Mesothelial cell of epicardium (in vitro differentiated cells): ENCODE results near the gene BDH1. TPM values are rescaled to one million over a fixed set of nuclear protein-coding genes. Genes with fewer than 3 reads are reported as not detected.

Source experiments
- DNase-seq, 2 experiments: peaks; one replicate each; pipeline ENCODE4 v3.0.0; 2021; ENCODE audit warnings: low spot score in 2 of 2; ENCODE audit not compliant: unreplicated experiment in 2 of 2
- H3K27ac Mint-ChIP-seq: 2 replicates; pipeline ENCODE4 v1.8.0; 2021; ENCODE audit warnings: mixed read lengths
- H3K27me3 Mint-ChIP-seq: 2 replicates; pipeline ENCODE4 v1.8.0; 2021; ENCODE audit warnings: low read depth, mixed read lengths
- H3K36me3 Mint-ChIP-seq: 2 replicates; pipeline ENCODE4 v1.8.0; 2021; ENCODE audit warnings: mixed read lengths
- H3K4me1 Mint-ChIP-seq: 2 replicates; pipeline ENCODE4 v1.8.0; 2021; ENCODE audit warnings: mixed read lengths
- H3K4me3 Mint-ChIP-seq: 2 replicates; pipeline ENCODE4 v1.8.0; 2021; ENCODE audit warnings: mild to moderate bottlenecking, moderate library complexity, mixed read lengths
- H3K9me3 Mint-ChIP-seq: 2 replicates; pipeline ENCODE4 v1.8.0; 2021; ENCODE audit warnings: mixed read lengths
- CTCF ChIP-seq: fragments of 200-600 bp; sonication (generic); IDR thresholded peaks from one replicate; pipeline ENCODE4 v1.5.0; 2021; ENCODE audit warnings: antibody characterized with exemption; ENCODE audit not compliant: unreplicated experiment
- total RNA-seq: library from RNA; stranded (reverse); gene quantifications from 3 replicates; pipeline ENCODE4 v1.2.1, GENCODE V29; 2021

Gene BDH1
- total RNA-seq, 1 donor from 2014 or later: 14.0 TPM

- Mint-ChIP-seq H3K27ac (no peak overlapping the region), H3K4me1 (no peaks in the 10 kb centered on the region), H3K4me3 (no peak overlapping the region), H3K36me3 (no peaks in the 10 kb centered on the region), H3K27me3 (no peaks in the 10 kb centered on the region), H3K9me3 (no peaks in the 10 kb centered on the region)
- no peak for DNase-seq
- TF ChIP-seq CTCF: no peak
Observed at GRCh38 chr3:197528190-197528589, 27.6 kb downstream of the BDH1 start.

GRCh38 chr3:197527569-197527968 lies 28.2 kb downstream of the BDH1 start:
- H3K9me3 Mint-ChIP-seq: no peaks in the 10 kb centered on the region
- no peak for DNase-seq
- H3K27ac Mint-ChIP-seq: no peak overlapping the region
- no peak for TF ChIP-seq CTCF
- H3K4me1 Mint-ChIP-seq: no peaks in the 10 kb centered on the region
- no peaks in the 10 kb centered on the region for H3K27me3 Mint-ChIP-seq
- H3K4me3 Mint-ChIP-seq: no peak overlapping the region
- H3K36me3 Mint-ChIP-seq: no peaks in the 10 kb centered on the region

- no peaks in the 10 kb centered on the region for H3K36me3 Mint-ChIP-seq
- DNase-seq: no peak
- H3K4me3 Mint-ChIP-seq: no peak overlapping the region
- no peaks in the 10 kb centered on the region for H3K9me3 Mint-ChIP-seq
- no peak for TF ChIP-seq CTCF
- H3K27me3 Mint-ChIP-seq: no peaks in the 10 kb centered on the region
- H3K27ac Mint-ChIP-seq: no peak overlapping the region
- no peaks in the 10 kb centered on the region for H3K4me1 Mint-ChIP-seq
Observed at GRCh38 chr3:197525706-197526105, 30.1 kb downstream of the BDH1 start.

- Mint-ChIP-seq H3K27ac (no peak overlapping the region), H3K9me3 (no peaks in the 10 kb centered on the region), H3K36me3 (no peaks in the 10 kb centered on the region), H3K27me3 (no peaks in the 10 kb centered on the region), H3K4me3 (no peak overlapping the region), H3K4me1 (no peaks in the 10 kb centered on the region)
- no peak for TF ChIP-seq CTCF
- DNase-seq: no peak
Observed at GRCh38 chr3:197524128-197524527, 31.6 kb downstream of the BDH1 start.

GRCh38 chr3:197523526-197523925 lies 32.2 kb downstream of the BDH1 start:
- Mint-ChIP-seq H3K4me3 (no peak overlapping the region), H3K36me3 (no peaks in the 10 kb centered on the region), H3K27ac (no peak overlapping the region), H3K4me1 (no peaks in the 10 kb centered on the region), H3K27me3 (no peaks in the 10 kb centered on the region), H3K9me3 (no peaks in the 10 kb centered on the region)
- no peak for DNase-seq
- no peak for TF ChIP-seq CTCF

- no peak for TF ChIP-seq CTCF
- Mint-ChIP-seq H3K4me3 (no peak overlapping the region), H3K27ac (no peak overlapping the region), H3K4me1 (no peaks in the 10 kb centered on the region), H3K36me3 (no peaks in the 10 kb centered on the region), H3K27me3 (no peaks in the 10 kb centered on the region), H3K9me3 (no peaks in the 10 kb centered on the region)
- no peak for DNase-seq
Observed at GRCh38 chr3:197522881-197523441, 32.8 kb downstream of the BDH1 start.
